Measurements from ENCODE around the gene LRFN2. TPM values are rescaled to one million over a fixed set of nuclear protein-coding genes. Genes with fewer than 3 reads are reported as not detected.

LRFN2 gene
- total RNA-seq, 6 donors from 2014 or later: 0.06 to 0.20 TPM; not detected in 4

DNA sequence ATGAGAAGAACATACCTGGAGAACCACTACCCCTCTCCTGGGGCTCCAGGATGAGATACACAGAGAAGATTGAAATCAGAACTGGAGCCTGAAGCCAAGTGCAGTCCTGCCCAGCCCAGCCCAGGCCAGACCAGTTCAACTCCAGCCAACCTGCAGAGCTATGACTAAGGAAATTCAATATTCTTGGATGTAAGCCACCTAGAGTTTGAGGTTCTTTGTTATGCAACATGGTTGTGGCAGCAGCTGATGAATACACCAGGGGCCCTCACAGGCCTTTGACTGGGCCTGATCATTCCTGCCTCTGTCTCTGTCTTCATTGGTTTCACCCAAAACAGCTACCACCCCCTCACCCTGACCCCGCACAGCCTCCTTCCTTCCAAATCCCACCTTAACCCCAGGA lies 167.8 kb downstream of the LRFN2 start:
- DNase-seq: no peak
- Histone ChIP-seq H3K27me3 (no peaks in the 10 kb centered on the region), H3K27ac (no peak overlapping the region), H3K4me3 (no peak overlapping the region), H3K36me3 (no peaks in the 10 kb centered on the region), H3K9me3 (no peaks in the 10 kb centered on the region), H3K4me1 (no peaks in the 10 kb centered on the region)
- peak in 1 of 2 donors; percentile 10 for ATAC-seq (ENCODE audit: low FRiP score in 2 of 2)
- TF ChIP-seq, protein P1, sequence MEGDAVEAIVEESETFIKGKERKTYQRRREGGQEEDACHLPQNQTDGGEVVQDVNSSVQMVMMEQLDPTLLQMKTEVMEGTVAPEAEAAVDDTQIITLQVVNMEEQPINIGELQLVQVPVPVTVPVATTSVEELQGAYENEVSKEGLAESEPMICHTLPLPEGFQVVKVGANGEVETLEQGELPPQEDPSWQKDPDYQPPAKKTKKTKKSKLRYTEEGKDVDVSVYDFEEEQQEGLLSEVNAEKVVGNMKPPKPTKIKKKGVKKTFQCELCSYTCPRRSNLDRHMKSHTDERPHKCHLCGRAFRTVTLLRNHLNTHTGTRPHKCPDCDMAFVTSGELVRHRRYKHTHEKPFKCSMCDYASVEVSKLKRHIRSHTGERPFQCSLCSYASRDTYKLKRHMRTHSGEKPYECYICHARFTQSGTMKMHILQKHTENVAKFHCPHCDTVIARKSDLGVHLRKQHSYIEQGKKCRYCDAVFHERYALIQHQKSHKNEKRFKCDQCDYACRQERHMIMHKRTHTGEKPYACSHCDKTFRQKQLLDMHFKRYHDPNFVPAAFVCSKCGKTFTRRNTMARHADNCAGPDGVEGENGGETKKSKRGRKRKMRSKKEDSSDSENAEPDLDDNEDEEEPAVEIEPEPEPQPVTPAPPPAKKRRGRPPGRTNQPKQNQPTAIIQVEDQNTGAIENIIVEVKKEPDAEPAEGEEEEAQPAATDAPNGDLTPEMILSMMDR (IDR thresholded peaks at IDR 0.05): no peak
- TF ChIP-seq POLR2AphosphoS5 (IDR thresholded peaks at IDR 0.05) (no peak), POLR2A (IDR thresholded peaks at IDR 0.05) (no peak), EP300 (IDR thresholded peaks at IDR 0.05) (no peak)
- WGBS, 2 donors: 89 to 95% methylated on average over 1 of the region's 1 CpG

DNA sequence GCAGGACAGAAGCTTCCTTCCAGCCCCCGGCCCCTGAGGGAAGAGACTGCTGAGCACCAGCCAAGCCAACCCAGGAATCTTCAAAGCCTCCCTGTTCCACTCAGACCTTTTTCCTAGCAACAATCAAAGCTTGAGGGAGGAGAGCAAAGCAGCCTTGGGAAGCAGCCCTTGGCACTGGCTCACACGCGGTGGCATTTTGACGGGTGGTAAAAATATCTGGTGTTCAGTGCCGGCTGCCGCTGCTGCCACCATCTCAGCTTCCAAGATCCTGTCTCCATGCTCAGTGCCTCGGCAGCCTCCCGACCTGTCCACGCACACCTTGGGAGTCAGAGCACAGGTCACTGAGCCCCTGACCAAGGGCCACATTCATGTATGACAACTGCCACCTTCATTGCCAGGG lies 170.1 kb downstream of the LRFN2 start:
- ATAC-seq (ENCODE audit: low FRiP score in 2 of 2) (no peak), DNase-seq (no peak)
- WGBS, 2 donors: 83 to 92% methylated on average over 8 to 9 of the region's 9 CpGs

DNA sequence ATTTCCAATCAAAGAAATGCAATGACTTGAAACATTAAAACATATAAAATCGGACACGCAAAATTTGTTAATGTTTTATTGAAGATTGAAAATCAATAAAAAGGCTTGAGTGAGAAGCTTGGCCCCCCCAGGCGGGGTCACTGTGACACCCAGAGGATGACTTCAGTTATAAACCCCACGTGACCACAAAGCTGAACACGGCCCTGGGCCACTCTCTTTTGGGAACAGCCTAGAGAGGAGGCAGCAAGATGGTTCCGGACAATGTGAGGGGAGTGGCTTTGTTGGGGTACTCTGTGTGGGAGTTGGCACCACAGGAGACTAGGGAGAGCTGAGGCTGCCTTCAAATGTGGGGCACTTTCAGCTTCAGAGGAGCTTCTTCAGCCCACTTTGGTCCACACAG lies 172.5 kb downstream of the LRFN2 start:
- Histone ChIP-seq H3K27ac (no peak overlapping the region), H3K27me3 (no peaks in the 10 kb centered on the region), H3K36me3 (no peaks in the 10 kb centered on the region), H3K4me1 (no peaks in the 10 kb centered on the region), H3K4me3 (no peak overlapping the region), H3K9me3 (no peaks in the 10 kb centered on the region)
- TF ChIP-seq, protein P1 (IDR thresholded peaks at IDR 0.05): no peak
- TF ChIP-seq EP300 (IDR thresholded peaks at IDR 0.05) (no peak), POLR2A (IDR thresholded peaks at IDR 0.05) (no peak), POLR2AphosphoS5 (IDR thresholded peaks at IDR 0.05) (no peak)
- WGBS, 2 donors: 83 to 86% methylated on average over 6 of the region's 6 CpGs
- DNase-seq (no peak), ATAC-seq (ENCODE audit: low FRiP score in 2 of 2) (no peak)

More for the DNA sequence above, 170.1 kb downstream of the LRFN2 start:
- Histone ChIP-seq H3K36me3 (no peaks in the 10 kb centered on the region), H3K9me3 (no peaks in the 10 kb centered on the region), H3K4me1 (no peaks in the 10 kb centered on the region), H3K4me3 (no peak overlapping the region), H3K27ac (no peak overlapping the region), H3K27me3 (no peaks in the 10 kb centered on the region)
- no peak for TF ChIP-seq POLR2A (IDR thresholded peaks at IDR 0.05)
- TF ChIP-seq, protein P1 (IDR thresholded peaks at IDR 0.05): no peak
- no peak for TF ChIP-seq EP300 (IDR thresholded peaks at IDR 0.05)
- TF ChIP-seq POLR2AphosphoS5 (IDR thresholded peaks at IDR 0.05): no peak

DNA sequence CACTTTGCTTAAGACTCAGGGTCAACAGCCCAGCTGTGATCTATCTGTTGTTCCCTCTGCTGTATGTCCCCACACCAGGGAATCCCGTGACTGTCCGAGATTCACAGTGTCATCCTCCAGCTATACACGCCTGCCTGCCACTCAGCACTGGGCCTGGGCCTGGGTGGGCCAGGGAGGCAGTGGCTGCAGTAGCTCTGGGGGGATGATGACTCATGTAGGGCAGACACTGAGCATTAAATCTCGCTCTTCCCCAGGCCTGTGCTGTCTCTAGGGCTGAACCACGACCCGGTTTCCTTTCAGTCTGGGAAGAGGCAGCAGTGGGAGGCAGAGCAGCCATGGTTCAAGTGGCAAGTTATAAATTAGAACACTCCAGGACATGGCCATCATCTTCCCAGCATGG lies 173.9 kb downstream of the LRFN2 start:
- H3K9me3 ChIP-seq: no peaks in the 10 kb centered on the region
- WGBS, 2 donors: 66 to 79% methylated on average over 2 to 6 of the region's 6 CpGs
- no peaks in the 10 kb centered on the region for H3K4me1 ChIP-seq
- H3K4me3 ChIP-seq: no peak overlapping the region
- DNase-seq (peak in 1 of 2 donors; percentile 29), ATAC-seq (ENCODE audit: low FRiP score in 2 of 2) (no peak)
- no peaks in the 10 kb centered on the region for H3K27me3 ChIP-seq
- TF ChIP-seq, protein P1 (IDR thresholded peaks at IDR 0.05): no peak
- TF ChIP-seq POLR2AphosphoS5 (IDR thresholded peaks at IDR 0.05) (no peak), EP300 (IDR thresholded peaks at IDR 0.05) (no peak), POLR2A (IDR thresholded peaks at IDR 0.05) (no peak)
- no peak overlapping the region for H3K27ac ChIP-seq
- H3K36me3 ChIP-seq: no peaks in the 10 kb centered on the region

DNA sequence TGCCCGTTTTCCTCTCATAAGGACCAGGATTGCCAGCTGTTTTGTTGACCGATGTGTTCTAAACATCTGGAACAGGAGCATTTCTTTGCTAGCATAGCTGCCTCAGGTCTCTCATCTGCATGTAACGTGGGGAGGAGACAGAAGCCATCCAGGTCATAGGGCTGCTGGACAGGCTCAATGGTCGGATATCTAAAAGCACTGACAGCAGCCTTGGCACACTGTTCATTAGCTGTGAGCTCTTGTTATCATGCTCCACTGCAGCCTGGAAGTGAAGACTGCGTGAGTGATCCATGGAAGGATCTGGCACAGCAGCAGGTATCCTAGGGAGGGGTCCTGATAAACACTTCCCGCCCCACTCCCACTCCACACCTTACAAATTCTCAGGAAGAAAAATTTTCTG lies 175.3 kb downstream of the LRFN2 start:
- 77 to 79% methylated on average over 6 of the region's 6 CpGs for WGBS, 2 donors
- Histone ChIP-seq H3K9me3 (no peaks in the 10 kb centered on the region), H3K36me3 (no peaks in the 10 kb centered on the region), H3K4me1 (no peaks in the 10 kb centered on the region), H3K27ac (no peak overlapping the region), H3K4me3 (no peak overlapping the region), H3K27me3 (no peaks in the 10 kb centered on the region)
- no peak for TF ChIP-seq POLR2AphosphoS5 (IDR thresholded peaks at IDR 0.05)
- no peak for TF ChIP-seq EP300 (IDR thresholded peaks at IDR 0.05)
- TF ChIP-seq, protein P1 (IDR thresholded peaks at IDR 0.05): no peak
- no peak for TF ChIP-seq POLR2A (IDR thresholded peaks at IDR 0.05)
- no peak for ATAC-seq (ENCODE audit: low FRiP score in 2 of 2)
- DNase-seq: no peak
